Naive B cell (primary cell): ENCODE results near the gene YTHDF2. TPM values are rescaled to one million over a fixed set of nuclear protein-coding genes. Genes with fewer than 3 reads are reported as not detected.
"Not testable (repeated sequence)": the region's sequence is repeated elsewhere in the genome, so short reads cannot be mapped to it uniquely, and the experiment has no call there.

Source experiments
- ATAC-seq, 2 donors: fragments of 150-1000 bp; cut with Tn5 transposase; 2 replicates each; pipeline ENCODE4 v1.10.0; 2021; ENCODE audit warnings: low read depth in 2 of 2, mild to moderate bottlenecking in 2 of 2, moderate library complexity in 2 of 2
- DNase-seq: peaks from one replicate; pipeline ENCODE4 v3.0.0; 2022
- H3K27ac Mint-ChIP-seq, 6 donors: one replicate each; pipeline ENCODE4 v1.8.0; 2020 to 2022; ENCODE audit warnings: mild to moderate bottlenecking in 6 of 6, mixed read lengths in 6 of 6, moderate library complexity in 5 of 6, inconsistent platforms in 2 of 6
- H3K27me3 Mint-ChIP-seq, 3 donors: one replicate each; pipeline ENCODE4 v1.8.0; 2021 to 2022; ENCODE audit warnings: mixed read lengths in 3 of 3, mild to moderate bottlenecking in 1 of 3
- H3K36me3 Mint-ChIP-seq, 2 donors: one replicate each; pipeline ENCODE4 v1.8.0; 2020 to 2022; ENCODE audit warnings: mixed read lengths in 2 of 2, inconsistent platforms in 1 of 2, mild to moderate bottlenecking in 1 of 2
- H3K4me1 Mint-ChIP-seq, 3 donors: one replicate each; pipeline ENCODE4 v1.8.0; 2020 to 2022; ENCODE audit warnings: mixed read lengths in 3 of 3, inconsistent platforms in 1 of 3, mild to moderate bottlenecking in 1 of 3, moderate library complexity in 1 of 3
- H3K4me3 Mint-ChIP-seq, 8 donors: one replicate each; pipeline ENCODE4 v1.8.0; 2020 to 2022; ENCODE audit warnings: mild to moderate bottlenecking in 8 of 8, mixed read lengths in 8 of 8, moderate library complexity in 8 of 8, inconsistent platforms in 2 of 8
- H3K9me3 Mint-ChIP-seq, 7 donors: one replicate each; pipeline ENCODE4 v1.8.0; 2020 to 2022; ENCODE audit warnings: mixed read lengths in 7 of 7, mild to moderate bottlenecking in 5 of 7, inconsistent platforms in 2 of 7, moderate library complexity in 1 of 7
- polyA plus RNA-seq, 6 donors: library from polyadenylated mRNA; unstranded; fragments of 300-500 nt; fragmentation: Illumina TruSeq; gene quantifications; one replicate each; pipeline ENCODE4 v1.2.3, GENCODE V29; 2021; ENCODE audit warnings: low read depth in 6 of 6

YTHDF2 gene
- polyA plus RNA-seq, 6 donors from 2014 or later = 114 to 195 (median 133) TPM

DNA sequence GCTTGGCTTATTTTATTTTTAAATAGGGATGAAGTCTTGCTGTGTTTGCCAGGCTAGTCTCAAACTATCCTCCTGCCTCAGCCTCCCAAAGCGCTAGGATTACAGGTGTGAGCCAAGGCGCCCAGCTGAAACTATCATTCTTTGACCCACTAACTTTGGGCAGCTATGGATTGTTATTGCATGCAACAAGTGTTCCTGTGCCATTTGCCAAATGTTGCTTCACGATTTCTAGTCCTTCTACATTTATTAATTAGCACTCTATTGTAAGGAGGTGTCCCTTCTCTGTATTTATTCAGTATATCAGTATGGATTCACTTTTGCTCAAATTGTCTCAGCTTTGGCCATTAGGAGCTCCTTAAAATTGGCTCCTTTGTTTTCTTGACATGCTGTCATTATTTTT lies 36.4 kb downstream of the YTHDF2 start:
- Mint-ChIP-seq H3K36me3 (no peaks in the 10 kb centered on the region), H3K4me1 (peaks cover 0 to 13% (median 5%) of the 10 kb centered on the region in 3 donors), H3K9me3 (no peaks in the 10 kb centered on the region), H3K4me3 (no peak overlapping the region), H3K27ac (peak overlapping the region in 1 of 6 donors; percentile 52), H3K27me3 (no peaks in the 10 kb centered on the region)
- no peak for ATAC-seq
- DNase-seq = no peak

DNA sequence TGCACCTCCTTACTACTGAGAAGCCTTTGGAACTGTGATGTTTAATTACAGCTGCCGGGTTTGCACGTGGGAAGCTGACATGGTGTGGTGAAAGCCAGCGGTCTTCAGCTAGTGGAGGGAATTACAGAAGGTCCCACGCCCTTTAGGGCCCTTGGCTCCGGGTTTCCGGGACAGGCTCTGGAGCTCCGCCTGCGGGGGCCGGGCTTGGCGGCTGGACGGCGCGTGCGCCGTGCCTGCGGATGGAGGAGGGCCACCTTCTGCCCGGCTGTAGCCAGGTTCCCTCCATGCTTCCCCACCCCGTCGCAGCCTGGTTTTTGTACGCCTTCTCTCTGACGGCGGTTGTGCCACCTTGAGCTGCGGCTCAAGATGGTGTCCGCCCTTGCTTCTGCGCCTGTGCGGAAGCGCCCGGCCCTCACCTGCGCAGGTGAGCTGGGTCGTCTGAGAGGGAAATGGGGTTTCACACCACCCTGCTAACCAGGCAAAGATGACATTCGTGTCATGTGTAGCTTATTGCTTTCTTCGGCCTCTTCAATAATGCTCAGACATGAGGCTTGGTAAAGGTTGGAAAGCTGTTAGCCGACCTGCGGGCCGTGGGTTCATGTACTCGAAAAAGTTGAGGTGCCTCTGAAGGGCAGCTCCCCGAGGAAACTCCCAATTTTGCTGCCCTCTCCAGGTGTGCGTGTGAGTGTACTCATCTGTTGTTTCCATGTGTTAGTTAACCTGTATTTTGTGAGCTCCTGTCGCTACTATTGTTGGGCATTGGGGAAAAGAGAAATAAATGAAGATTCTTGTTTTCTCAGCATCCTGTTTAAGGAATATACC lies 38.6 kb downstream of the YTHDF2 start:
- Mint-ChIP-seq H3K27me3 (no peaks in the 10 kb centered on the region), H3K36me3 (no peaks in the 10 kb centered on the region), H3K9me3 (no peaks in the 10 kb centered on the region), H3K27ac (peak overlapping the region; percentile 52 to 93 (median 80)), H3K4me1 (peaks cover 0 to 13% (median 5%) of the 10 kb centered on the region in 3 donors), H3K4me3 (peak overlapping the region; percentile 76 to 93 (median 86))
- ATAC-seq (peak; percentile 86 to 90), DNase-seq (peak; percentile 57)

DNA sequence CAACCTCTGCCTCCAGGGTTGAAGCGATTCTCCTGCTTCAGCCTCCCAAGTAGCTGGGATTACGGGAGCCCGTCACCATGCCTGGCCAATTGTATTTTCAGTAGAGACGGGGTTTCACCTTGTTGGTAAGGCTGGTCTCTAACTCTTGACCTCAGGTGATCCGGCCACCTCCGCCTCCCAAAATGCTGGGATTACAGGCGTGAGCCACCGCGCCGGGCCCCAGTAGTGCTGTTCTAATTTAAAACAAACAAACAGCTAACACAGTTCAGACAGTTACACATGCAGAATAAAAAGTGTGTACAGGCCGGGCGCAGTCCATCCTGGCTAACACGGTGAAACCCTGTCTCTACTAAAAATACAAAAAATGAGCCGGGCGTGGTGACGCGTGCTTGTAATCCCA lies 39.6 kb downstream of the YTHDF2 start:
- DNase-seq = no peak
- peak overlapping the region in 3 of 8 donors; percentile 29 to 87 (median 82) for H3K4me3 Mint-ChIP-seq
- H3K36me3 Mint-ChIP-seq = no peaks in the 10 kb centered on the region
- no peak overlapping the region for H3K27ac Mint-ChIP-seq
- ATAC-seq = no peak
- no peaks in the 10 kb centered on the region for H3K27me3 Mint-ChIP-seq
- no peaks in the 10 kb centered on the region for H3K9me3 Mint-ChIP-seq
- H3K4me1 Mint-ChIP-seq = peaks cover 0 to 13% (median 5%) of the 10 kb centered on the region in 3 donors

DNA sequence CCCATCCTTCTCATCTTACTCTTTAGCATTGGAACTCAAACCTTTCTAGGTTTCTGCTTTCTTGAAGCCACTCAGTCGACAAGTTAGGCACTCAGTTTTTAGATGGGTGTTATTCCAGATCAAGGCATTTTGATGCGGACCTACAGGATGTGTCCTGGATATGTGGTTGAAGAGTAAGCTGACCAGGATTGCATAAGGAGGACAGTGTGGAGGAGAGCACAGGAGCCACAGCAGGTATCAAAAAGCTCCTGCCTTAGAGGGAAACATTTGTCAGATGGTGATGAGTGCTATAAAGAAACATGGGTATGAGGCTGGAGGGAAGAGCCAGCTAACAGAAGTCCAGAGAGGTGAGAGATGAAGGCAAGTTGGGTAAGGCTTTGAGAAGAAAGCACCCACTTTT lies 41.3 kb downstream of the YTHDF2 start:
- Mint-ChIP-seq H3K4me3 (peak overlapping the region in 1 of 8 donors; percentile 44), H3K36me3 (no peaks in the 10 kb centered on the region), H3K27ac (peak overlapping the region in 2 of 6 donors; percentile 4 to 70), H3K4me1 (peaks cover 0 to 13% (median 5%) of the 10 kb centered on the region in 3 donors), H3K9me3 (no peaks in the 10 kb centered on the region), H3K27me3 (no peaks in the 10 kb centered on the region)
- DNase-seq (no peak), ATAC-seq (no peak)

DNA sequence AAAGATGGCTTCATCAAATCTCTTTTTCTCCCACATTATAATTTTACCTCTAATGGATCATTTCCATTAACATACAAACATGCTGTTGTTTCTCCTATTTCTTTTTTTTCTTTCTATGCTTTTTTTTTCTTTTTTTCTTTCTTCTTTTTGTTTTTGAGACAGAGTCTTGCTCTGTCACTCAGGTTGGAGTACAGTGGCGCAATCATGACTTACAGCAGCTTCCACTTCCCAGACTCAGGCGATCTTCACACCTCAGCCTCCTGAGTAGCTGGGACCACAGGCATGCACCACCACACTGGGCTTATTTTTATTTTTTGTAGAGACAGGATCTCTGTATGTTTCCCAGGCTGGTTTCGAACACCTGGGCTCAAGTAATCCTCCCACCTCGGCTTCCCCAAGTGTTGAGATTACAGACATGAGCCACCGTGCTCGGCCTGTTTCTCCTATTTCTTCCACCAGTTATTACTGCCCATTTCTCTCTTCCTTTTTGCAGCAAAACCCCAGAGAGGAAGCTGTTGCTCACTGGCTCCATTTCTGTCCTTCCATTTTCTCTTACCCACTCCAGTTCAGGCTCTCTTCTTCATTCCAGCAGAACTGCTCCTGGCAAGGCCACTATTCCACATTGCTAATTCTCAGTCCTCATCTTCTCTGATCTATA lies 43.1 kb downstream of the YTHDF2 start:
- H3K4me1 Mint-ChIP-seq = peaks cover 0 to 8% (median 4%) of the 10 kb centered on the region in 3 donors
- no peak for DNase-seq

DNA sequence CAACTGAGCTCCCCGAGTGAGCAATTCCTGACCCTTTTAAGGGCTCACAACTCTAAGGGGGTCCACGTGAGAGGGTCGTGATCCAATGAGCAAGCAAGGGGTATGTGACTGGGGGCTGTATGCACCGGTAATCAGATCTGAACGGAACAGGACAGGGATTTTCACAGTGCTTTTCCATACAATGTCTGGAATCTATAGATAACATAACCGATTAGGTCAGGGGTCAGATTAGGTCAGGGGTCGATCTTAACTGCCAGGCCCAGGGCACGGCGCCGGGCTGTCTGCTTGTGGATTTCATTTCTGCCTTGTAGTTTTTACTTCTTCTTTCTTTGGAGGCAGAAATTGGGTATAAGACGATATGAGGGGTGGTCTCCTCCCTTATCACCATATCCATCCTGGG lies 44.6 kb downstream of the YTHDF2 start:
- Mint-ChIP-seq H3K9me3 (no peaks in the 10 kb centered on the region), H3K36me3 (no peaks in the 10 kb centered on the region), H3K4me3 (no peak overlapping the region), H3K4me1 (peaks cover 9 to 11% (median 9%) of the 10 kb centered on the region in 3 donors), H3K27me3 (no peaks in the 10 kb centered on the region), H3K27ac (peak overlapping the region in 1 of 6 donors; percentile 45)
- no peak for ATAC-seq
- no peak for DNase-seq

More for the DNA sequence above, 43.1 kb downstream of the YTHDF2 start:
- H3K27ac Mint-ChIP-seq = peak overlapping the region in 1 of 6 donors; percentile 54
- ATAC-seq = no peak
- H3K9me3 Mint-ChIP-seq = no peaks in the 10 kb centered on the region
- no peaks in the 10 kb centered on the region for H3K27me3 Mint-ChIP-seq
- no peak overlapping the region for H3K4me3 Mint-ChIP-seq
- no peaks in the 10 kb centered on the region for H3K36me3 Mint-ChIP-seq

DNA sequence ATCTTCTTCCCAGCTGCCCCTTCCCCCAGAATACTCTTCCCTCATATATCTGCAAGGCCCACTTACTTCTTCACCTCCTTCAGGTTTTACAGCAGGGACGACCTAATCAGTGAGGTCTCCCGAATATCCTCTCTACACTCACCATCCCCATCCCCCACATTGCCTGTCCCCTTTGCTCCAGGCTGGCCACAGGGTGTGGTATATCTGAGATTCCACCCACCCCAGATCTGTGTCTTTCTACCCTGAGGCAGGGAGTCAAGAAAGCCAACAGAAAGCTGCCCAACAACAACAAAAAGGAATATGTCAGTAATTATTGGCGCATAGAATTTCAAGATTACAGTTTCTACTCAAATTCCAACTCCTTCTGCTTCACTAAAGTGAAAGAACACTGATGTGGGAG lies 45.3 kb downstream of the YTHDF2 start:
- no peaks in the 10 kb centered on the region for H3K27me3 Mint-ChIP-seq
- no peaks in the 10 kb centered on the region for H3K9me3 Mint-ChIP-seq
- H3K4me3 Mint-ChIP-seq = no peak overlapping the region
- no peaks in the 10 kb centered on the region for H3K36me3 Mint-ChIP-seq
- DNase-seq (no peak), ATAC-seq (no peak)
- peaks cover 9 to 11% (median 9%) of the 10 kb centered on the region in 3 donors for H3K4me1 Mint-ChIP-seq
- peak overlapping the region in 2 of 6 donors; percentile 8 to 45 for H3K27ac Mint-ChIP-seq

DNA sequence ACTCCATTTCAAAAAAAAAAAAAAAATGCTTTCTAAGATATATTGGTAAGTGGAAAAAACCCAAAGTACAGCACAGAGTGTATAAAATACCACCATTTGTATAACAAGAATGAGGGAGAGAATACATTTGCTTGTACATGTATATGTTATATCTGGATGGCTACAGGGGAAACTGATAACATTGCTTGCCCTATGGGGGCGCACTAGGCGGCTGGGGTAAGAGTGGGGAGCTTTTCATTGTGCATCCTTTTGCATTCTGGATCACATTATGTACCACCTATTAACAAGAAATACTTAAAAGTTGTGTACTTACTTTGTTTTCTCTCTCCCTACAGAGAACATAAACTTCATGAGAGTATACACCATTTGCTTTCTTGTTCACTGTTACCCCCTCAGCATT lies 46.6 kb downstream of the YTHDF2 start:
- Mint-ChIP-seq H3K27me3 (no peaks in the 10 kb centered on the region), H3K4me3 (no peak overlapping the region), H3K4me1 (peaks cover 9 to 11% (median 9%) of the 10 kb centered on the region in 3 donors), H3K36me3 (no peaks in the 10 kb centered on the region), H3K27ac (peak overlapping the region in 1 of 6 donors; percentile 52), H3K9me3 (no peaks in the 10 kb centered on the region)
- no peak for DNase-seq
- ATAC-seq = no peak

DNA sequence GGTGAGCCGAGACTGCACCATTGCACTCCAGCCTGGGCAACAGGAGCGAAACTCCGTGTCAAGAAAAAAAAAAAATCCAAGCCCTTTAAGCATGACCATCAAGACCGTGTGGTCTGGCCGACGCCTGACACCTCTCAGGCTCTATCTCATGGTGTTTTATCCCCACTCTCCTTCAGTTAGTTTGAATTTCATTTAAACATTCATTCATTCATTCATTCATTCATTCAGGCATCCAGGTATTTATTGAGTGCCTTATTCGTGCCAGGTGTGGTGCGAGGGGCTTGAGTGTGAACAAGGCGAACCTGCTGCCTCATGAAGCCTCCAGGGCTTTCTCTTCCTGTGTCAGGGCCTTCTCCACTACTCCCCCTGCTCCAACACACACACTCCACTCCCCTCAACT lies 52.7 kb downstream of the YTHDF2 start:
- DNase-seq (no peak), ATAC-seq (no peak)
- Mint-ChIP-seq H3K9me3 (no peaks in the 10 kb centered on the region), H3K4me3 (peak overlapping the region in 1 of 8 donors; percentile 61), H3K27me3 (peaks cover 7 to 18% (median 8%) of the 10 kb centered on the region in 3 donors), H3K36me3 (no peaks in the 10 kb centered on the region), H3K4me1 (peaks cover 9 to 11% (median 9%) of the 10 kb centered on the region in 3 donors), H3K27ac (peak overlapping the region in 1 of 6 donors; percentile 94)

DNA sequence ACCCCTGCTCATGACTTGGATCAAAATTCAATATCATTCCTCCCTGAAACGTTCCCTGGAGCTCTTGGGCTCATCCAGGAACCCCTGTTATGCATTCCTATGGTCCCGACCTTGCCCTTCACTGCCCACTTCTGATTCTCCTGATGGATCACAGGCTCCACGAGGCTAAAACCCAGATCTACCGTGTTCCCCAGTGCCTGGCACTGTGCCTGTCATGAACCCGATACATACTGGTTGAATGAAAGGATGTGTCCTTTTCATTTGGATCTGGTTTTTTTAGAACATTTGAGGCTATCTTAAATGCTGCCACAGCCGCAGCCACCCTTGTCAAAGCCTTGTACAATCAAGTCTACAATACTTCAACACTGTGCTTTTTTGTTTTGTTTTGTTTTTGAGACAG lies 53.1 kb downstream of the YTHDF2 start:
- Mint-ChIP-seq H3K27ac (peak overlapping the region in 1 of 6 donors; percentile 94), H3K4me1 (peaks cover 9 to 11% (median 9%) of the 10 kb centered on the region in 3 donors), H3K36me3 (no peaks in the 10 kb centered on the region), H3K4me3 (peak overlapping the region in 1 of 8 donors; percentile 61), H3K9me3 (no peaks in the 10 kb centered on the region), H3K27me3 (peaks cover 7 to 18% (median 8%) of the 10 kb centered on the region in 3 donors)
- no peak for ATAC-seq
- DNase-seq = no peak

DNA sequence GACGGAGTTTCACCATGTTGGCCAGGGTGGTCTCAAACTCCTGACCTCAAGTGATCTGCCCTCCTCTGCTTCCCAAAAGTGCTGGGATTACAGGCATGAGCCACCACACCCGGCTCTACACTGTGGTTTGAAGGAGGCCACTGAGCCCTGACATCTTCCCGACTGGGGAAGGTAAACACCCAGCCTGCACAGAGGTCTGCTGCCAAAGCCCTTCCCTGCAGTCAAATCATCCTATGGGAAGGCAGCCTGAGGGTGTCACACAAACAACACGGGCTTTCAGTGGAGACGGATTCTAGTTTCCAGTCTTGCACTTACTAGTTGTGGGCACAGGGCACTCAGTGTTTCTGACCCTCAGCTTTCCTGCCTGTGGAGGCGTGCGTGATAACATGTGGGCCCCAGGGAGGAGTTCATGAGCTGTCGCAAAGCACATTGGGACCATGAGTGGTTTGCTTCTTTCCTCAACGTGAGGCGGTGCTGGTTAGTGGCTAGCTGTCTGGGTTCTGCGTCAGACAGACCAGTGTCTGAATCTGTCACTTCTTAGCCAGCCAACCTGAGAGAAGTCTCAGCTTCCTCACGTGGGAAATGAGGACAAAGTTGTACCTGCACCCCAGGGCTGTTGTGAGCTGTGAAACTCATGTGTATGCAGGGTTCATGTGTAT lies 53.8 kb downstream of the YTHDF2 start:
- ATAC-seq (no peak), DNase-seq (no peak)
- Mint-ChIP-seq H3K4me1 (peaks cover 3 to 4% (median 4%) of the 10 kb centered on the region in 3 donors), H3K4me3 (no peak overlapping the region), H3K36me3 (no peaks in the 10 kb centered on the region), H3K27ac (no peak overlapping the region), H3K27me3 (peaks cover 7 to 18% (median 8%) of the 10 kb centered on the region in 3 donors), H3K9me3 (no peaks in the 10 kb centered on the region)

DNA sequence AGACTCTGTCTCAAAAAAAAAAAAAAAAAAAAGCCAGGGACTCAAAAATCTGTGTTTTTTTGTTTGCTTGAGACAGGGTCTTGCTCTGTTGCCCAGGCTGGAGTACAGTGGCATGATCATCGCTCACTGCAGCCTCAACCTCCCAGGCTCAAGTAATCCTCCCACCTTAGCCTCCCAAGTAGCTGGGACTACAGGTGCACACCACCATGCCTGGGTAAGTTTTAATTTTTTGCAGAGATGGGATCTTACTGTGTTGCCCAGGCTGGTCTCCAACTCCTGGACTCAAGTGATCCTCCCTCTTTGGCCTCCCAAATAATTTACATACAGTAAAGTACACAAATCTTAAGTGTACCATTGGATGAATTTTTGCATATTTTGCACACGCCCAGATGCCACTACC lies 55.2 kb downstream of the YTHDF2 start:
- H3K4me3 Mint-ChIP-seq, H3K9me3 Mint-ChIP-seq, H3K36me3 Mint-ChIP-seq, DNase-seq, ATAC-seq, H3K4me1 Mint-ChIP-seq, H3K27ac Mint-ChIP-seq: not testable (repeated sequence)
- H3K27me3 Mint-ChIP-seq = peaks cover 7 to 28% (median 18%) of the 10 kb centered on the region in 3 donors

DNA sequence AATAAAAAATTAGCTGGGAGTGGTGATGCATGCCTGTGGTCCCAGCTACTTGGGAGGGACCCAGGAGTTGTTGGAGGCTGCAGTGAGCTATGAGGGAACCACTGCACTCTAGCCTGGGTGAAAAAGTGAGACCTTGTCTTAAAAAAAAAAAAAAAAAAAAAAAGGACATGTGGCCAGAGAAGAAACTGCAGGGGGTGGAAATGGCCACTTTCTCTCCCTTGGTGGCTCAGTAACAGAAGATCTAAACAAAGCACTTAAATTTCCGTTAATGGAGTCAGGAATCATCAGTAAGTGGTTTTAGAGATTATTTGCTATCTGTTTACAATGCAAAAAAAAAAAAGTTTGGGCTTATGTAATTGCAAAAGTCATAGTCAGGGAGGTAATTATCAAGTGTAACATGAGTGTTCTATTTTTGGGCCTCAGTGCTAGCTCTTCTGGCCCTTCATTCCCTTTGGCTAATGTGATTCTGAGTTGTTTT lies 55.9 kb downstream of the YTHDF2 start:
- Mint-ChIP-seq H3K4me1 (no peaks in the 10 kb centered on the region), H3K27me3 (peaks cover 7 to 34% (median 18%) of the 10 kb centered on the region in 3 donors), H3K4me3 (no peak overlapping the region), H3K9me3 (no peaks in the 10 kb centered on the region), H3K27ac (no peak overlapping the region), H3K36me3 (no peaks in the 10 kb centered on the region)
- ATAC-seq = no peak
- DNase-seq = no peak
